ENCODE data around the gene RPEL1. TPM values are rescaled to one million over a fixed set of nuclear protein-coding genes. Genes with fewer than 3 reads are reported as not detected.

Gene RPEL1
- total RNA-seq, 4 donors from 2014 or later: not detected

- TF ChIP-seq CTCF (IDR thresholded peaks at IDR 0.05; ENCODE audit: low read depth): no peak
Observed at GRCh38 chr10:103278537-103278823, 32.8 kb downstream of the RPEL1 start.

GRCh38 chr10:103278862-103279298, 33.2 kb downstream of the RPEL1 start:
- TF ChIP-seq CTCF (IDR thresholded peaks at IDR 0.05; ENCODE audit: low read depth): no peak

GRCh38 chr10:103280031-103280430, 34.3 kb downstream of the RPEL1 start:
- no peak for TF ChIP-seq CTCF (IDR thresholded peaks at IDR 0.05; ENCODE audit: low read depth)

GRCh38 chr10:103280506-103280905, 34.8 kb downstream of the RPEL1 start:
- no peak for TF ChIP-seq CTCF (IDR thresholded peaks at IDR 0.05; ENCODE audit: low read depth)

GRCh38 chr10:103281753-103282152, 36.1 kb downstream of the RPEL1 start:
- TF ChIP-seq CTCF (IDR thresholded peaks at IDR 0.05; ENCODE audit: low read depth): no peak

- TF ChIP-seq CTCF (IDR thresholded peaks at IDR 0.05; ENCODE audit: low read depth): no peak
Observed at GRCh38 chr10:103282961-103283360, 37.3 kb downstream of the RPEL1 start.

GRCh38 chr10:103284170-103284569, 38.5 kb downstream of the RPEL1 start:
- no peak for TF ChIP-seq CTCF (IDR thresholded peaks at IDR 0.05; ENCODE audit: low read depth)

- TF ChIP-seq CTCF (IDR thresholded peaks at IDR 0.05; ENCODE audit: low read depth): no peak
Observed at GRCh38 chr10:103287992-103288391, 42.3 kb downstream of the RPEL1 start.

Measured in subcutaneous adipose tissue (tissue), 4 donors.